ENCODE data around the gene WDR73. TPM values are rescaled to one million over a fixed set of nuclear protein-coding genes. Genes with fewer than 3 reads are reported as not detected.

Gene WDR73
- total RNA-seq, 2 experiments from 2014 or later, result 22.1 to 23.8 TPM

DNA sequence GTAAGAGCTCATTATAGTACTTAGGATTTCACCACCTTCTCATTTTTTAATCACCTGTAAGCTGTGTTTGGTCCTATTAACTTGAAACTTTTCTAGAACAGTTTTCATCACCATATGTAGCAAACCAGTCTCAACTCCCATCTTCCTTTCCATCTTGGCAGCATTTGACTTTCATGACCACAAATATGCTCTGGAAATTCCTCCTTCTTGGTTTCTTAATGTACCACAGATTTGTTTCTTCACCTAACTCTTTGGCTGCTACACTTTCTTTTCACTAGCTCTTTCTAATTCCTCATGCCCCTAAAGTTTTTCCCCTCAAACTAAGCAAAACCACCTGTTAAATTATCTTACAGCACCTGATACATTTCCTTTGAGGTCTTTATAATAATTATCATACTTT, 17.1 kb upstream of the WDR73 start:
- H3K4me3 Mint-ChIP-seq, result no peak overlapping the region
- no peaks in the 10 kb centered on the region for H3K27me3 Mint-ChIP-seq
- no peak for DNase-seq
- H3K4me1 Mint-ChIP-seq, result peaks cover 11% of the 10 kb centered on the region
- H3K36me3 Mint-ChIP-seq (ENCODE audit: low read depth), result peaks cover 53% of the 10 kb centered on the region
- no peak overlapping the region for H3K27ac Mint-ChIP-seq
- H3K9me3 Mint-ChIP-seq, result no peaks in the 10 kb centered on the region
- ChIA-PET CTCF (interaction anchor here (0.9 to 1.8 kb wide), 2 partner anchors 14 to 40 kb away, joined by 3 to 4 read pairs; no protein-coding TSS in a partner anchor), POLR2A (interaction anchor here (0.6 kb wide), 1 partner anchor 13 kb away, joined by 7 read pairs; no protein-coding TSS in a partner anchor)

DNA sequence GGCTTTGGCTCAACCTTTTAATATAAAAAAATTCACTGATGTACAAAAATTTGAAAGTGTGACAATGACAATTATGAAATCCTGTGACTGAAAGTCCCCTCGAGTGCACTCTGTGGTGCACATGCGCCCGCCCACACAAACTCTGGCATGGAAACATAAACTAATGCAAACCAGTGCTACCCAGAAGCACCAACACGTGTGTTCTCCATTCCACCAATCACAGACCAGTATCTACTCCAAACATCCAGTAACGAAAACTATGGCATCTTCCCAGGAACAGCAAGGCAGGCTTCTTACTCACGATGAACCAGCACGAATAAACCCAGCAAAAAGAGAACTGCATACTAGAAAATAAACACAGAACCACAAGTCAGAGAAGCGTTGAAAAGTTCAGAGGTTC, 15.6 kb upstream of the WDR73 start:
- no peak overlapping the region for H3K4me3 Mint-ChIP-seq
- H3K9me3 Mint-ChIP-seq, result no peaks in the 10 kb centered on the region
- no peaks in the 10 kb centered on the region for H3K27me3 Mint-ChIP-seq
- CTCF ChIA-PET, result no interaction called here
- DNase-seq, result no peak
- H3K4me1 Mint-ChIP-seq, result peaks cover 11% of the 10 kb centered on the region
- H3K36me3 Mint-ChIP-seq (ENCODE audit: low read depth), result peaks cover 58% of the 10 kb centered on the region
- no peak overlapping the region for H3K27ac Mint-ChIP-seq
- POLR2A ChIA-PET, result interaction anchor here (0.8 kb wide), 1 partner anchor 11 kb away, joined by 7 read pairs; the partner anchor contains the start of gene NMB

DNA sequence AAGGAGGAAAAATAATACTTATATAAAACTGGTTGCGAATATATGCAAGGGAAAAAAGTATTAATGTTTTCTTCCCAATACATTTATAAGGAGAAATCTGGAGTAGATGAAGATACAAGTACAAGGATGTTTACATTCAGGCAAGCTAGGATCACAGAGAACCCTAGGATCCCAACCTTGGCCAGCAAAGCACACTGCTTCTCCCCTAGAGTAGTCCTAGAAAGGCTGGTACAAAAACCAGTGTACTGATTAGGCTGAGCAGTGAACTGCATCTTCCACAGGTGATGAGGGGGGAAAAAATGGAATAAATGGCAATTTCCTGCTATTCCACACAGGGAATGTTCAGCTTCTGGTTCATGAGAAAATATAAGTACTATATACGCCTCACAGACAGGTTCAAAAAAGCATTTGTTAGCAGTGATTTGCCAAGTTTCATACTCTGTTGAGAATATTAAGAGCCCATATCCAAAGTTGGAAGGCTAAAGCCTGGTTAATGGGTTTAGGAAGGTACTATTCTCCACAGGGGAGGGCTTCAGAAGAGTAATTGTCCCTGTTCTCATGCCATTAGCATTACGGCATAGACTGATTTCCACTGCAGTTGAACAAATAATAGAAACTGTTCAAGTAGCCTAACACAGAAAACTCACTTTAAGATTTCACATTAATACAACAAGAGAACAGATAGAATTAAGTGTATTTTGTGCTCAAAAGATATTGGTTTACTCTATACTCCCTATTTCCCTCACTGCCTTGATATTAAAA, 14.3 kb upstream of the WDR73 start:
- CTCF ChIA-PET, result interaction anchor here (0.6 to 0.7 kb wide), 2 partner anchors 43 to 81 kb away, joined by 3 read pairs; no protein-coding TSS in a partner anchor
- Mint-ChIP-seq H3K27me3 (no peaks in the 10 kb centered on the region), H3K4me3 (no peak overlapping the region), H3K27ac (no peak overlapping the region), H3K36me3 (ENCODE audit: low read depth) (peaks cover 58% of the 10 kb centered on the region), H3K4me1 (peaks cover 10% of the 10 kb centered on the region), H3K9me3 (no peaks in the 10 kb centered on the region)
- POLR2A ChIA-PET, result interaction anchor here (0.8 kb wide), 1 partner anchor 10 kb away, joined by 7 read pairs; the partner anchor contains the start of gene NMB
- DNase-seq, result no peak

DNA sequence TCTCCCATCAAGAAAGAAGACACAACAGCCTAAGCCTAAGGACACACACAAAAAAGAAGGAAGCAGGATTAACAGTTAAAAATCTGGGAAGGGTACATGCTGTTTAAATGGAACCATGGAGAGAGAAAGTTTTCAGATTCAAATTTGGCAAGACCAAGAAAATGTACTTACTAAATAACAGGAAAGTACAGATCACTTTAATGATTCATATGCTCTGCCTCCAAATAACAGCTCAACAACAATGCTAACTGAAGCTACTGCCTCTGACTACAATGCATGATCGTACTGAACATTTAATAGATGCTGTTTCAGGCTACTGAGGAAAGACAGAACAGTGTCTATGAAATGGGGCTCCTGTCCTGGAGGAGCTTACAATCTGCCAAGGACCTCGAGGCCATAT, 12.3 kb upstream of the WDR73 start:
- ChIA-PET POLR2A (interaction anchor here (0.6 kb wide), 1 partner anchor 41 kb away, joined by 3 read pairs; no protein-coding TSS in a partner anchor), CTCF (interaction anchor here (1.7 to 2.9 kb wide), 2 partner anchors 11 to 41 kb away, joined by 3 to 13 read pairs; partner anchors contain the start of gene WDR73)
- H3K27ac Mint-ChIP-seq, result no peak overlapping the region
- H3K36me3 Mint-ChIP-seq (ENCODE audit: low read depth), result peaks cover 52% of the 10 kb centered on the region
- H3K4me1 Mint-ChIP-seq, result peaks cover 5% of the 10 kb centered on the region
- no peaks in the 10 kb centered on the region for H3K27me3 Mint-ChIP-seq
- DNase-seq, result no peak
- no peak overlapping the region for H3K4me3 Mint-ChIP-seq
- H3K9me3 Mint-ChIP-seq, result no peaks in the 10 kb centered on the region

DNA sequence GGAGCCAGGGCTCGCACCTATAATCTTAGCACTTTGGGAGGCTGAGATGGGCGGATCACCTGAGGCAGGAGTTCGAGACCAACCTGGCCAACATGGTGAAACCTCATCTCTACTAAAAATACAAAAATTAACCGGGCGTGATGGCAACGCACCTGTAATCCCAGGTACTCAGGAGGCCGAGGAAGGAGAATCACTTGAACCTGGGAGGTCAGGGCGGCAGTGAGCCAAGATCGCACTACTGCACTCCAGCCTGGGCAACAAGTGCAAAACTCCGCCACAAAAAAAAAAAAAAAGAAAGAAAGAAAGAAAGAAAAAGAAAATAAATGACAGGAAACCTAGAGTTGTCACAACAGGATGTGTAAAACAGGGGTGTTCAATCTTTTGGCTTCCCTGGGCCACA, 6.9 kb upstream of the WDR73 start:
- no peaks in the 10 kb centered on the region for H3K27me3 Mint-ChIP-seq
- no peaks in the 10 kb centered on the region for H3K9me3 Mint-ChIP-seq
- no peak for DNase-seq
- H3K4me3 Mint-ChIP-seq, result no peak overlapping the region
- CTCF ChIA-PET, result no interaction called here
- POLR2A ChIA-PET, result no interaction called here
- H3K27ac Mint-ChIP-seq, result no peak overlapping the region
- H3K4me1 Mint-ChIP-seq, result peaks cover 26% of the 10 kb centered on the region
- peaks cover 20% of the 10 kb centered on the region for H3K36me3 Mint-ChIP-seq (ENCODE audit: low read depth)

DNA sequence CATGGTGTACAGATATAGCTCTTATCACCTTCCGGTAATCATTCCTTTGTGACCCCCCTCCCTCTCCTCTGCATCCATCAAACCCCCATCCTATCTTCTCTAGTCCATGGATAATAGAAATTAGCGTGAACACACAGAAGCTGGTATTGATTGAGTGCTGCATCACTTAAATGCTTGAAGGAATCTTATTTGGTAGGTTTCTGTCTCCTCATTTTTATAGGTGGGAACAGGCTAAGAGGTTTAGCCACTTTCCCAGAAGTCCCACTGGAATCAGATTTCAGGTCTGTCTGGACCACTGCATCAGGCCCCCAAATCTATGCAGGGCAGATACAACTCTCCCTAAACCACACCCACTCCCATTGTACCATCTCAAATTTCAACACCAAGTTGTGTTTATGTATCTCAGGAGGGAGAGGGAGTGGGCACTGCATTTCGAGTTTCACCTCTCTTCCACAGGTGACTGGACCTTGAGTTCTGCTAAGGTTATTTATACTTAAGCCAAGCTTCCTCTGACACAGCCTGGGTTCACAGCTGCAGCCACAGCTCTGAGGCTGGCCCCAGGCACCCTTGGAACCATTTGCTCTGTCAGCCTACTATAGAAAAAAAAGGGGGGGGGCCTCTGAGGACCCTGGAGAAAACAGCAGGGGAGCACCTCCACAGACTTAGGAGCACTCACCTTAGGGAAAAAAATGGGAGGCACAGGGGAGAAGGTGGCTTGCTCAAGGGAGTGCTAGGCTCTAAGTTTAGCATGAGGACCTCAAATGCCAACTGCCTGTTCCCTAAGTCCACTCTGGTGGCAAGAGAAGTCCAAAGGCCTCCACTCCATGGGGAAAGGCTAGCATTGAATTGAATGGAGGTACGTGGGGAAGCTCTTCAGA, 6.1 kb upstream of the WDR73 start:
- Mint-ChIP-seq H3K36me3 (ENCODE audit: low read depth) (peaks cover 15% of the 10 kb centered on the region), H3K27me3 (no peaks in the 10 kb centered on the region), H3K27ac (no peak overlapping the region), H3K9me3 (no peaks in the 10 kb centered on the region), H3K4me3 (no peak overlapping the region), H3K4me1 (peaks cover 30% of the 10 kb centered on the region)
- no peak for DNase-seq
- CTCF ChIA-PET, result interaction anchor here (0.6 to 1.6 kb wide), 9 partner anchors 15 to 163 kb away, joined by 3 to 6 read pairs (median 3); partner anchors contain the start of gene SEC11A
- POLR2A ChIA-PET, result interaction anchor here (1.0 kb wide), 1 partner anchor 26 kb away, joined by 4 read pairs; no protein-coding TSS in a partner anchor

DNA sequence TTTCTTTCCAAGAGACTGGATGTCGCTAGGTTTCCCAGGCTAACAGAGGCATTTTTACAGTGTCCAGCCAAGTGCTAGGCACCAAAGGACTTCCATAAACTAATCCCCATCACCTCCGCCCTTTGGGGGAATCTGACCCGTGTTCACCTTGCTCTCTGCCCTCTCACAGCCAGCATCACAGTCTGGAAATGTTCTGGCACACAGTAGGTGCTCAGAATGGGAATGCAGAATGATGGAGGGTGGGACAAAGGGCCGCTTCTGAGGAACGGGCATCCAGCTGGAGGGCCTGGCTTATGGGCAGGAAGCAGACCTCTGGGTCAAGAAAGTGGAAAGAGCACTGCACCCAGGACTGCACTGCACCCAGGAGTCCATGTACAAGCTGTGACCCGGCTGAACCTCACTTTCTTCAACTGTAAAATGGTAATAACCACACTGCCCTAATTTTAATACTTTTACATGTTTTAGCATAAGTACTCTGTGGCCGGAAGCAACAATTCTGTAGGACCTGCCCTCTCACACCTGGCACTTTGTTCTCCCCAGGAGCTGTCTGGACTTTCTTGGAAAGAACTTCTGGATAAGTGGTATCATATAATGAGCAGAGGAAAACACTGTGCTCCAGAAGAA, 4.8 kb upstream of the WDR73 start:
- ChIA-PET CTCF (interaction anchor here (0.8 to 1.6 kb wide), 12 partner anchors 10 to 322 kb away, joined by 3 to 6 read pairs (median 4); partner anchors contain the start of gene SEC11A), POLR2A (interaction anchor here (0.7 to 1.0 kb wide), 3 partner anchors 10 to 28 kb away, joined by 4 to 7 read pairs (median 7); no protein-coding TSS in a partner anchor)
- Mint-ChIP-seq H3K4me1 (peaks cover 36% of the 10 kb centered on the region), H3K36me3 (ENCODE audit: low read depth) (peaks cover 6% of the 10 kb centered on the region), H3K4me3 (peak overlapping the region; percentile 73), H3K9me3 (no peaks in the 10 kb centered on the region), H3K27me3 (no peaks in the 10 kb centered on the region), H3K27ac (peak overlapping the region; percentile 88)
- no peak for DNase-seq

DNA sequence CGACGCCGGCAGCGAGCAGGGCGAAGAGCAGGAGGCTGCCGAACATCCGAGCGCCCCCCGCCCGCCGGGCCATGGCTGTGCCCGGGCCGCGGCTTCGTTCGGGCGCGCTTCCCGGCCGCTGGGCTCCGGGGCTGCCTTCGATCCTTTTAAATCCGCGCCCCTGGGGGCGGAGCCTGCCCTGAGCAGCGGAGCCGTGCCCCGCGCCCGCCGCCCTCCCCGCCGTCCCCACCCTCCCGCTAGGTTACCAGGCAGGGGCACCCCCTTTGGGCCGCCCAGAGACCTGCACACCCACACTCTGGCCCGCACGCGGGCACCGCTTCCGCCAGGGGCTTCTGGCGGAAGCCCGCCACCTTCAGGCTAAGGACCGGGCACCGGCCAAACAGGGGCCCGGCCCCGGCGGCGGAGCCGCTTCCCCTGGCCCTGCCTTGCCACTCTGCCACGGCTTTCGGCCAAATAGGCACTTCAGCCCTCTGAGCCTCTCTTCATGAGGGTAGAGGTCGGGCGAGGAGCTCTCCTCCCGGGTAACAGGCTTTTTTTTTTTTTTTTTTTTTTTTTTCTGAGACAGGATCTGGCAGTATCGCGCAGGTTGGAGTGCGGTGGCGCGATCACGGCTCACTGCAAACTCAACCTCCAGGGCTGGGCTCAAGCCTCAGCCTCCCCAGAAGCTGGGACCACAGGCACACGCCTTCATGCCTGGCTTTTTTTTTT, 4.2 kb upstream of the WDR73 start, which contains the start of gene NMB:
NMB (minus strand) TSS at position 120 of the 708 bp plus-strand sequence; CDS start at position 73, 47 bp downstream.
- Mint-ChIP-seq H3K27ac (peak within 1 kb of the TSS; percentile 88), H3K4me1 (peaks cover 41% of the 10 kb centered on the region), H3K27me3 (no peaks in the 10 kb centered on the region), H3K9me3 (no peaks in the 10 kb centered on the region), H3K36me3 (ENCODE audit: low read depth) (peaks cover 8% of the 10 kb centered on the region), H3K4me3 (peak within 1 kb of the TSS; percentile 73)
- peak; percentile 80 for DNase-seq
- ChIA-PET POLR2A (interaction anchor here (0.6 to 1.0 kb wide), 4 partner anchors 11 to 141 kb away, joined by 3 to 7 read pairs (median 6); no protein-coding TSS in a partner anchor), CTCF (interaction anchor here (0.6 to 1.3 kb wide), 10 partner anchors 9 to 323 kb away, joined by 3 to 5 read pairs (median 4); no protein-coding TSS in a partner anchor)

DNA sequence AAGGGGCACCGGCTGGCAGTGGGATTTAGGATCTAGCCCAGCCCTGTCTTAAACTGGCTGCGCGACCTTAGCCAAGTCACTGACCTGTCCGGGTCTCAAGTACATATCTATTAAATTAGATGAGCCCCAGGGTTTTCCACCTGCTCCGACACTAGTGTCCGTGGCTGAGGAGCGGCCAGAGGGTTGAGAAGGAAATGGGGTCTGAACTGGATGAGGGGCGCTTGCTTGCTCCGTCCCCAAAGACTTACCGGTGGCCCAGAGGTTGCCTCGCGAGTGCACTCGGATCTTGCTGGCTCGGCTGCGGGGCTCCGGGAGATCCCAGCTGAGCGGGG, 3.6 kb upstream of the WDR73 start:
- H3K36me3 Mint-ChIP-seq (ENCODE audit: low read depth), result peaks cover 8% of the 10 kb centered on the region
- no peaks in the 10 kb centered on the region for H3K27me3 Mint-ChIP-seq
- DNase-seq, result no peak
- peak overlapping the region; percentile 71 for H3K4me3 Mint-ChIP-seq
- POLR2A ChIA-PET, result no interaction called here
- no peaks in the 10 kb centered on the region for H3K9me3 Mint-ChIP-seq
- peak overlapping the region; percentile 76 for H3K27ac Mint-ChIP-seq
- H3K4me1 Mint-ChIP-seq, result peaks cover 43% of the 10 kb centered on the region
- CTCF ChIA-PET, result interaction anchor here (0.9 to 1.3 kb wide), 3 partner anchors 20 to 119 kb away, joined by 3 to 5 read pairs (median 3); no protein-coding TSS in a partner anchor

DNA sequence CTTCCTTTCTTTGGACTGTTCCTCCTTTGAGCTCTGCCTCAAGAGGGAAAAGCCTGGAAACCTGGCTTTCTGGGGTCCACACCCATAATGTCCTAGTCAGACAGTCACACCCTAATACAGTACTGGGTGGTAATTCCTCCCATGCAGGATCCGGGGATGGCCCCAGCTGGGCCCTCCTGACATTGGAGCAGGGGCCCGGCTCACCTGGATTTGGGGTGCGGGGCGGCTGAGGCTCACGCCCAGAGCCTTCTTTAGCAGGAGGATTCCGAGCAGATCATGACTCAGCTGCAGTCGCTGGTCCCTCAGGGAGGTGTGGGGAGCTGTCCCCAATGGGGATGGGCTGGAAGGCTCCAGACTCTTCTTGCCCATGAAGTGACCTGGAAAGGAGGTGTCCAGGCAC, 2.9 kb upstream of the WDR73 start:
- Mint-ChIP-seq H3K9me3 (no peaks in the 10 kb centered on the region), H3K4me1 (peaks cover 50% of the 10 kb centered on the region), H3K27me3 (no peaks in the 10 kb centered on the region), H3K27ac (peak overlapping the region; percentile 76), H3K36me3 (ENCODE audit: low read depth) (peaks cover 11% of the 10 kb centered on the region), H3K4me3 (peak overlapping the region; percentile 71)
- no peak for DNase-seq
- POLR2A ChIA-PET, result no interaction called here
- CTCF ChIA-PET, result interaction anchor here (1.2 to 3.5 kb wide), 5 partner anchors 9 to 221 kb away, joined by 3 to 13 read pairs (median 3); no protein-coding TSS in a partner anchor

DNA sequence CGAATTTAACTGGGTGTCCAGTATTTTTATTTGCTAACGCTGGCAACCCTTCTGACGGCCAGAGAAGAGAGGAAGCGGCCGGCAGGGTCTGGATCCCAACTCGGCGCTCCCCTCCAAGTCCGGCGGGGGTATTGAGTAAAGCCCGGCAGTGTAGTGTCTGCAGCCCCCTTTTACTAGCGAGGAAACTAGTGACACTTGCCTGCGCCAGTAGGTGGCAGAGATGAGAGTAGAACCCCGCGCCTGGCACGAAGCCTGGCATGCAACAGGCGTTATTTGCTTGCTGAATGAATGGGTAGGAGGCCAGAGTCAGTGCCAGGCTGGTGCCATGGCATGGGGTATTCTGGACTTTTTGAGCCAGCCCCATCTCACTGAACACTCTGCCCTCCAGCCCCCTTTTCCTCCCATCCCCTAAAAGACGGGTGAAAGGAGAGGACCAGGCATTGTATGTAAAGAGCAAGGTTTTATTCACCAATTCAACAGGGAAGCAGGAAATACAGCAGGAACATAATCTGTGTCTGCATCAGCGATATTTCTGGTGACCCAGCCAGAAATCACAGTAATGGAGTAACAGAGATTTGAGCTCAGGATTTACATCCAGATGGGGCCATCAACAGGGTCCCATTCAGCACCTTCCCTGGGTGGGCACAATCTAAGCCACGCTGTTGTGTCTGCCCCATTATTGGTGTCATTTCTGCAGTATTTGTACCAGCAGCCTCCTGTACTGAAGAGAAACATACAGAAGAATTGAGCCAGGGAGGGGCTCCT, 788 bp upstream of the WDR73 start:
- Mint-ChIP-seq H3K4me3 (peak overlapping the region; percentile 96), H3K36me3 (ENCODE audit: low read depth) (peaks cover 14% of the 10 kb centered on the region), H3K27me3 (no peaks in the 10 kb centered on the region), H3K27ac (peak overlapping the region; percentile 89), H3K4me1 (peaks cover 52% of the 10 kb centered on the region), H3K9me3 (no peaks in the 10 kb centered on the region)
- ChIA-PET POLR2A (interaction anchor here (0.6 to 1.0 kb wide), 2 partner anchors 53 to 271 kb away, joined by 3 to 4 read pairs; no protein-coding TSS in a partner anchor), CTCF (interaction anchor here (0.8 to 3.5 kb wide), 16 partner anchors 11 to 375 kb away, joined by 3 to 13 read pairs (median 4); no protein-coding TSS in a partner anchor)
- DNase-seq, result peak; percentile 84

Data from activated CD4-positive, alpha-beta T cell treated with anti-CD3 and anti-CD28 coated beads, Interleukin-2, amount 10 ng/mL, durations not matched to agents 7 days and 5 days (primary cell).